Measurements from ENCODE around the gene GRK3.
"Not testable (repeated sequence)": the region's sequence is repeated elsewhere in the genome, so short reads cannot be mapped to it uniquely, and the experiment has no call there.

GRK3 gene

DNA sequence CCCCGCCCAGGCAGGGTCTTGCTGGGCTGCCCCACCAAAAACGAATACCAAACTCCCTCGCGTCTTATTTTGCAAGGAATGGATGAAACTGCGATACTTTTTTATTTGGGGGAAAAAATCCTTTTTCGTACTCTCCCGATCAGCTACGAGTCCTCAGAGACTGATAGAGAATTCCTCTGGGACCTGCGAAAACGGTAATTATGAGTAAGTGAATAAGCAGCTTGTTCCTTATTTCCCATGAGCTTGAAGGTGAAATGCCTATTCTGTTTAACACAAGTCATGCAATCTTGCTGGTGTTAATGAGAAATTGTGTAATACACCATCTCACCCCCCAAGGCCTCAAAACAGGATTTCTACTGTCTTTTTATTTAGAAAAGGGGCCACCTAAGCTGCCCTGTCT is 5.5 kb downstream of the GRK3 start:
- no peak for DNase-seq (ENCODE audit: low spot score)
- in situ Hi-C loops (cut with MboI; ENCODE audit: low pct_unique_long_range_greater_than_20kb, low sequenced_read_pairs, unreplicated experiment): no loop called here
- TF ChIP-seq, protein P1, sequence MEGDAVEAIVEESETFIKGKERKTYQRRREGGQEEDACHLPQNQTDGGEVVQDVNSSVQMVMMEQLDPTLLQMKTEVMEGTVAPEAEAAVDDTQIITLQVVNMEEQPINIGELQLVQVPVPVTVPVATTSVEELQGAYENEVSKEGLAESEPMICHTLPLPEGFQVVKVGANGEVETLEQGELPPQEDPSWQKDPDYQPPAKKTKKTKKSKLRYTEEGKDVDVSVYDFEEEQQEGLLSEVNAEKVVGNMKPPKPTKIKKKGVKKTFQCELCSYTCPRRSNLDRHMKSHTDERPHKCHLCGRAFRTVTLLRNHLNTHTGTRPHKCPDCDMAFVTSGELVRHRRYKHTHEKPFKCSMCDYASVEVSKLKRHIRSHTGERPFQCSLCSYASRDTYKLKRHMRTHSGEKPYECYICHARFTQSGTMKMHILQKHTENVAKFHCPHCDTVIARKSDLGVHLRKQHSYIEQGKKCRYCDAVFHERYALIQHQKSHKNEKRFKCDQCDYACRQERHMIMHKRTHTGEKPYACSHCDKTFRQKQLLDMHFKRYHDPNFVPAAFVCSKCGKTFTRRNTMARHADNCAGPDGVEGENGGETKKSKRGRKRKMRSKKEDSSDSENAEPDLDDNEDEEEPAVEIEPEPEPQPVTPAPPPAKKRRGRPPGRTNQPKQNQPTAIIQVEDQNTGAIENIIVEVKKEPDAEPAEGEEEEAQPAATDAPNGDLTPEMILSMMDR (IDR thresholded peaks at IDR 0.05; ENCODE audit: extremely low read depth, insufficient read depth, missing control alignments): no peak

DNA sequence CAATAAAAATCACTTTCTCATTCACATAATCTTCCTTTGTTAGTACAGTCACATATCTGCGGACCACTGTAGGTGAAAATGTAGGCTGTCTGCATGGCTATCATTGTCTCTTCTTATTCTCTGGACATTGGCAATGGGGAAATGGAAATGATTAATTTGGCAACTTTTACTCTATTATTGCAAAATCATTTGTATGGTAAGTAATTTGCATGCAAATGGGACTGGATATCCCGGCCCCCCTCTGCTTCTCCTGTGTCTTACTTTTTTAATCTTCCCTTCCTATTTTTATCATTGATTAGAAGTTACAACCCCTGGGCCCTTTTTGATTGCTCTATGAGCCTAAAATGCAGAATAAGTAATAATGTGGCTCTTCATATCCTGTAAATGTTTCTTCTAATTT is 6.0 kb downstream of the GRK3 start:
- in situ Hi-C loops (cut with MboI; ENCODE audit: low pct_unique_long_range_greater_than_20kb, low sequenced_read_pairs, unreplicated experiment): no loop called here
- TF ChIP-seq, protein P1 (IDR thresholded peaks at IDR 0.05; ENCODE audit: extremely low read depth, insufficient read depth, missing control alignments): no peak
- no peak for DNase-seq (ENCODE audit: low spot score)

- DNase-seq (ENCODE audit: low spot score); in situ Hi-C loops (cut with MboI; ENCODE audit: low pct_unique_long_range_greater_than_20kb, low sequenced_read_pairs, unreplicated experiment): not testable (repeated sequence)
Observed at GRCh38 chr22:25571969-25572707, 7.7 kb downstream of the GRK3 start.

GRCh38 chr22:25572708-25573171 is 8.3 kb downstream of the GRK3 start:
- in situ Hi-C loops (cut with MboI; ENCODE audit: low pct_unique_long_range_greater_than_20kb, low sequenced_read_pairs, unreplicated experiment): no loop called here
- TF ChIP-seq, protein P1 (IDR thresholded peaks at IDR 0.05; ENCODE audit: extremely low read depth, insufficient read depth, missing control alignments): no peak
- DNase-seq (ENCODE audit: low spot score): peak; percentile 57

DNA sequence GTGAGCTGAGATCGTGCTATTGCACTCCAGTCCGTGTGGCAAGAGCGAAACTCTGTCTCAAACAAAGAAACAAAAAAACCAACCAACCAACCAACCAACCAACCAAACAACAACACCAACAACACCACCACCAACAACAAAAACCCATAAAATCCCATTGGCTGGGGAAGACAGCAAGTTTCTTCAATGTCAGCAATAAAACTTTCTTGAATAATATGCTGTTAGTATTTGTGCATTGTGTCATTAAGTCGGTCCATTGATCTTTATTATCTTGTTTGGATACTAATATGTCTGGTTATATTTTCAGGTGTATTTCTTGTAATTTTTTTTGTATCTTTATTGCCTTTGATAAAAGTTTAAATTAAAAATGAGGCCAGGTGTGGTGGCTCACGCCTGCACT is 9.4 kb downstream of the GRK3 start:
- TF ChIP-seq, protein P1 (IDR thresholded peaks at IDR 0.05; ENCODE audit: extremely low read depth, insufficient read depth, missing control alignments): no peak
- DNase-seq (ENCODE audit: low spot score): no peak
- in situ Hi-C loops (cut with MboI; ENCODE audit: low pct_unique_long_range_greater_than_20kb, low sequenced_read_pairs, unreplicated experiment): no loop called here

GRCh38 chr22:25574736-25575135 is 10.3 kb downstream of the GRK3 start:
- no peak for DNase-seq (ENCODE audit: low spot score)
- in situ Hi-C loops (cut with MboI; ENCODE audit: low pct_unique_long_range_greater_than_20kb, low sequenced_read_pairs, unreplicated experiment): no loop called here
- TF ChIP-seq, protein P1 (IDR thresholded peaks at IDR 0.05; ENCODE audit: extremely low read depth, insufficient read depth, missing control alignments): no peak

DNA sequence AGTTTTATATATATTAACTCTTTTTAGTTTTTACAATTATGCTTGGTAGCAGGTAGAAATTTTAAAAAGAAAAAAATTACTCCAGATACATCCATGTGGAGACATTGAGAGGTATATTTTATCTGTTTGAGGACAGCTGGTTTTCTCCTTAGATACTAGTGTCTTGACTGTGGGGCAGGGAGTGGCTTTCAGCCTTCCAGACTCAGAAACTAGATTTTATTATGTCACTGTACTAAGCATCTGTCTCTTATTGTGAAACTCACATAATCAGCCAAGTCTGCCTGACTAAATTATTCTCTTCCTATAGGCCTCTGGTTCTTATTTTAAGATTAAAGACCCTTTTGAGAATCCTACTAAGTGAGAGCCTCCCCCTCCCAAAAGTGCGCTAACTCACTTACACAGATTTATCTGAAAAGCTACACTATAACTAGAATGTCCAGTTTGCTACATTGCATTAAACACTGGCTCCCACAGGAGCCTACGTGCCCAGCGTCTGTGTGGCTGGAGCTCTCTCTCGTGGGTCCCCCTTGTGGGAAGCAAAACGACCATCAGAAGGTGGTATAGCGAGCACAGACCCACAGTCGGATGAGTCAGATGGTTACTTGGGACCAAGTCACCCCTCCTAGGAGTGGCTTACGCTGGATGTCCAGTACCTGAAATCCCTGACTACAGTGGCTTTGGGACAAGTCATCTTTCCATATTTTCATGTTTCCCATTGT is 11.4 kb downstream of the GRK3 start:
- DNase-seq (ENCODE audit: low spot score): not testable (repeated sequence)

GRCh38 chr22:25581452-25581851 is 17.0 kb downstream of the GRK3 start:
- DNase-seq (ENCODE audit: low spot score); in situ Hi-C loops (cut with MboI; ENCODE audit: low pct_unique_long_range_greater_than_20kb, low sequenced_read_pairs, unreplicated experiment): not testable (repeated sequence)

More for the DNA sequence above, 11.4 kb downstream of the GRK3 start:
- in situ Hi-C loops (cut with MboI; ENCODE audit: low pct_unique_long_range_greater_than_20kb, low sequenced_read_pairs, unreplicated experiment): not testable (repeated sequence)

Data from GM13977 (cell line).